GM19035 (cell line): ENCODE results near the gene SLC38A6.
"Not testable (repeated sequence)": the region's sequence is repeated elsewhere in the genome, so short reads cannot be mapped to it uniquely, and the experiment has no call there.

ENCODE experiments used
- ATAC-seq: cut with Tn5 transposase; IDR thresholded peaks from one replicate; pipeline ENCODE4 v1.9.1; 2021; ENCODE audit not compliant: unreplicated experiment

Gene SLC38A6

GRCh38 chr14:61048640-61049039 lies 67.6 kb downstream of the SLC38A6 start:
- no peak for ATAC-seq

DNA sequence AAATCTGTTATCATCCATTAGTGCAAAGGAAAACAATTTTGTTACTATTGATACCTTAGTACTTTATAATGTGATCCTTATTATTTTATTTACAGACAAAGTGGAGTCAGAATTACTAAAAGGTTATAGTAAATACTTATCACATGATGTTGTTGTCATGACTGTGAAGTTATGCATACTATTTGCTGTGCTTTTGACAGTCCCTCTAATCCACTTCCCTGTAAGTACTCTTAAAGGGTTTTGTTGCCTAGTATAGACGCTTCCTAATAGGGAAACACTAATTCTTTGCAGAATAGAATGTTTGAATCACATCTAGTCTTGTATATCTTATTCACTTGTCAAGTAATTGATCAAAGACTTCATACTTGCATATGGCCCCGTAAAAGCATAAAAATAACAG lies 69.4 kb downstream of the SLC38A6 start:
- ATAC-seq, result no peak

DNA sequence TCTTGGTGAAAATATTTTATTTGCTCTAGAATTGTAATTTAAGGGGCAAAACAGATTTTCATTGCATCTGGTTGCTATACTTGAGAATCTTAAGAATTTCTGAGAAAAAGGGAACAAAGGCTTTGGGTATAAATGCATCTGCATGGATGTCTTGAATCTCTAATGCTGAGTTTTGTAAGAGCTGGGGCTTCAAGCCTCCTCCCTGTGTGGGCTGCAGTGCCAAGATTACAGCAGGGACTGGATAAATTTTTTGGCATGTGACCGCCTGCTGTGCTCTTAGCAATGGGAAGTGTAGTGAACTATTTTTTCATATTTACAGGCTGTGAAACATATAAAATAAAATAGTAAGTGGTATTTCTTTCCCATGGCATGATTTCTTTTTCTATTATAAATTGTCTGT lies 70.0 kb downstream of the SLC38A6 start:
- ATAC-seq, result no peak

- ATAC-seq, result no peak
Measured at GRCh38 chr14:61051621-61052020, 70.6 kb downstream of the SLC38A6 start.

GRCh38 chr14:61063461-61063860 lies 82.4 kb downstream of the SLC38A6 start:
- ATAC-seq, result no peak

- ATAC-seq, result no peak
Measured at GRCh38 chr14:61064210-61064609, 83.2 kb downstream of the SLC38A6 start.

- no peak for ATAC-seq
Measured at GRCh38 chr14:61064856-61065255, 83.8 kb downstream of the SLC38A6 start.

- ATAC-seq, result no peak
Measured at GRCh38 chr14:61065656-61066055, 84.6 kb downstream of the SLC38A6 start.

DNA sequence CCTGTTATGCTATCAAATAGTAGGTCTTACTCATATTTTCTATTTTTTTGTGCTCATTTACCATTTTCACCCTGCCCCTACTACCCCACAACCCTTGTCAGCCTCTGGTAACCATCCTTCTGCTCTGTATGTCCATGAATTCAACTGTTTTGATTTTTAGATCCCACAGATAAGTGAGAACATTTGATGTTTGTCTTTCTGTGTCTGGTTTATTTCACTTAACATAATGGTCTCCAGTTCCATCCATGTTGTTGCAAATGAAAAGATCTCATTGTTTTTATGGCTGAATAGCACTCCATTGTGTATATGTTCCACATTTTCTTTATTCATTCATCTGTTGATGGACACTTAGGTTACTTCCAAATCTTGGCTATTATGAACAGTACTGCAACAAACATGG lies 91.4 kb downstream of the SLC38A6 start:
- ATAC-seq, result not testable (repeated sequence)

GRCh38 chr14:61074852-61075251 lies 93.8 kb downstream of the SLC38A6 start:
- ATAC-seq, result no peak

DNA sequence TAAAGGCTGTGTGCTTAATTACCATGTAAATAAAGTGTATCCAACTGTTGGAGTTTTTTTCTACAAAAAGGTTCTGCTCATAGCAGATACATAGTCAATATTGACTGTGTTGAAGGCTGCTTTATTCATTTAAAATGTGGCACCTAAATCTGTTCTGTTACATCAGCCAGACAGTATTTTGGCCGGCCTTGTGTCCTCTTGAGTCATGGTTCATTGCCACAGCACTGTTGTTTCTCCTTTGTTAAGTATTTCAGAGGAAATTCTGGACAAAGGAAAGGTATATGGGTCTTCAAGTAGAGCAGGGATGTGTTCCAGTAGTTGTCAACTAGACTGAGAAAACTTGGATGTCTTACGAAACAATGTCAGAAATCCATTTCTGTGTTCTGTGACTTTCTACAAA lies 95.5 kb downstream of the SLC38A6 start:
- ATAC-seq, result no peak

DNA sequence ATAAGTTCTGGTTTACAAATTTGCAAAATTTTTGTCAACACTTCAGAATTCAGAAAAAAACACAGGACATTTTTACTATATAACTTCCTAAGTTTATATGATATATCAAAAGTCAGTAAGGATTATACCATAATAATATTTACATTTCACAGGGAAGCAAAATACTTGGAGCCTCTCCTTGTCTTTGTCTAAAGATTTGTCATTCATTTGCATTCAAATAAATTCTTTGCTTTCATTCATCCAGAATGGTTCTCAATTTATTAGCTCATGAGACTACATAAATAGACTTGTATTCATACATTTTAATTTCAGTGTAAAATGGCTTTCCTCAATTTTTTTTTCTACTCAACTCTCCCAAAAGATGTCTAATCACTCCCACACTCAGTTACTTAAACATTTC lies 96.4 kb downstream of the SLC38A6 start:
- no peak for ATAC-seq

DNA sequence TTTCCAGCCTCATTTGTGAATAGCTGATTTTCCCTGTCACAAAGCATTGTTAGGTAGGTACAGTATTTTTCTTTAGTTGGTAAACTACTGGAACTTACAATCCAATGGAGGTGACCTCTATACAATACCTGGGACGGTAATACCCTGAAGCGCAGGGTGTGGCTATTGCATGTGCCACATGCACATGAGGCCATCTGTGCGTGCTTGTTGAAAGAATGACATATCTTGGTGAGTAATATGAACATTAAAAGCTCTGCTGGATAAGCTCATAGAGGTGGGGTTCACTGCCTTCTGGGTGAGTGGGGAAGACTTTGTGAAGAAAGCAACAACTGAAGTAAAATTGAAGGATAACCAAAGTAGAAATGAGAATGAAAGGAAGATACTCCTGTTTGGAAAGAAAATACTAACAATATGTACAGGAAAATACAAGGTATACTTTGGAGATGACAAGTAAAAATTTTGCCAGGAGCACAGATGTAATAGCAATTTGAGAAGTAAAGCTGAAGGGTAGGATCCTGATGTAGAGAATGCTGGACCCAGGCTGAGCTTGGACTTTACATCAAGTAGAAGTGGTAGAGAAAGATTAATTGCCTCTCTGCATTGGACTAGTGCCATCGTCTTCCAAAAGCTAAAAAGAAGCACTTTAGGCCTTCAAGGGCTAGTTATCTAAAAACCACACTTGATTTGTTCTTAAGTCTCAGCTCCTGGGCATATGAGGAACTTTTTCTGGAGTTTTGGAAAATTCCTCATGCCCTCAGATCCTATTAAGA lies 97.1 kb downstream of the SLC38A6 start:
- no peak for ATAC-seq

DNA sequence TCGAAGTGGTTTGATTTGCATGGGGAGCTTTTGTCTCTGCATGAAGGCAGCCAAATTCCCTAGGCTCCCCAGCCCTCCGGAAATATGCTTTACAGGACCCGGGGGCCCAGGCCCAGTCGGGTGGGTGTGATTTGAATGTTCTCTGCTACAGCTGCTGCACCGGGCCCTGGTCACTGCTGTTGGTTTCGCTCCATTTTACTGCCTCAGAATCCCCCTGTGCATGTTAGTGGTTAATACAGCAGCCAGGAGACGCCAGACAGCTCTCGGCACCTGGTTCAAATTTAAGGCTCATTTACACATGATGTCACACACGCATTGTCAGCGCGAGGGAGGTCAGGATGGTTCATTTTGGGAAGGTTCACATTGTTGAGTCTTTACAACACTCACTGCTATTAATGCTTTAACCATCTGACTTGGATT lies 99.6 kb downstream of the SLC38A6 start:
- peak; percentile 86 for ATAC-seq

DNA sequence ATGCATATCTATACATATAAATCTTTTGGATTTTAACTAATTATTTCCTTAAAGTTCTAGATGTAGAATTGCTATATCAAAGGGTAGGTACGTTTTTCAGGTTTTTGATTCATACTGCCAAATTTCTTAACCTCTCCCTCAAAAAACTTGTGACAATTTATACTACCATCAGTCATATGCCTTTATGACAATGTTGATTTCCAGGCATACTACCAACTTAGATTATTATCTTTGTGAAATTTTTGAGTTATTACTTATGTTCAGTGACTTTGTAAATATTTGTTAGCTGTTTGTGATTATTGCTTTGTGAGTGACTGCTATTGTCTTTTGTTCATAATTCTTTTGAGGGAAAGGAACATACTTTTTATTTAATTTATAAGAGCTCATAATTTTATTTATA lies 107.0 kb downstream of the SLC38A6 start:
- no peak for ATAC-seq

DNA sequence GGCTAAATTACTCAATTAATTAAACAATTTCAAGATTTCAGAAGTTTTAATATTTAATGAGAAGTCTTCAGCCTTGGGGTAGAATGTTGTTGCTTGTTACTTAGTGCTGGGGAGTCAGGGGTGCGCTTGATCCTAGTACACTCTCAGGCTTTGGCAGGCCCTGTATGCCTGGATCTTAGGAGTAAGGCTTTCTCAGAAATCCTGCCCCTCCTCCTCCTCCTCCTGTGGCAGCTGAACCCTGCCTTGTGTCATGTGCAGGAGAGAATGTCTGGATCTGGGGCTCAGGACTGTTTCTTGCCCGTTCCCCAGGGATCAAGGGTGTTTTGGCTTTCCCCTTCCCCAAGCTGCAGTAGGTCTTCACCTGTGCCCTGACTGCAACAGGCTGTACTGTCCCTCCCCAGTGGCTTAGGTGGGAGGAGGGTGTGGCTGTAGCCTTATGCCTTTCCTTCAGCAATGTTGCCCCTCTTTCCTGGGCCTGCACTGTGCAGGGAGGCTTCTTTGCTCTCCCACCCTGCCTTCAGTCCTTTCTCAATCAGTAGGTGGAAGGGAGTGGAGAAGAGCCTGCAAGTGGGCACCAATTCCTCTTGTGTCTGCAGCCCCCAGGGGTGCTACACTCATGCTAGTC lies 108.2 kb downstream of the SLC38A6 start:
- no peak for ATAC-seq

- peak; percentile 59 for ATAC-seq
Measured at GRCh38 chr14:61090432-61091216, 109.6 kb downstream of the SLC38A6 start.

GRCh38 chr14:61091657-61092273 lies 110.7 kb downstream of the SLC38A6 start:
- ATAC-seq, result no peak

- not testable (repeated sequence) for ATAC-seq
Measured at GRCh38 chr14:61098096-61098495, 117.1 kb downstream of the SLC38A6 start.

DNA sequence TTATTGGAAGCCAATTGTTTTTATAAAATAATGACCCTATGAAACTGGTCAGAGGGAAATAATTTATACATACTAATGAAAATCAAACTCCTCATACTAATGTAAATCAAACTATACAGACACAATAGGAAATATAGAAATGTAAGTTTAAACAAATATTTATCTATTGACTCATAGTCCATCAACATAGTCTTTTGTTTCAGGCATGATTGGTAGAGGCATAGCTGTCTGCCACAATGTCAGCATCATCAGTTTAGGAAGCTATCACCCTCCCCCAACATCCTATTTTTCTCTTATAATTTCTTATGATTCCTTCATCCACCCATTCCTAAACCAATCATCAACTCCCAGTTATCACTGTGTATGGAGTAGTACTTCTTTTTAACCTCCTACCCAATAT lies 117.7 kb downstream of the SLC38A6 start:
- no peak for ATAC-seq

DNA sequence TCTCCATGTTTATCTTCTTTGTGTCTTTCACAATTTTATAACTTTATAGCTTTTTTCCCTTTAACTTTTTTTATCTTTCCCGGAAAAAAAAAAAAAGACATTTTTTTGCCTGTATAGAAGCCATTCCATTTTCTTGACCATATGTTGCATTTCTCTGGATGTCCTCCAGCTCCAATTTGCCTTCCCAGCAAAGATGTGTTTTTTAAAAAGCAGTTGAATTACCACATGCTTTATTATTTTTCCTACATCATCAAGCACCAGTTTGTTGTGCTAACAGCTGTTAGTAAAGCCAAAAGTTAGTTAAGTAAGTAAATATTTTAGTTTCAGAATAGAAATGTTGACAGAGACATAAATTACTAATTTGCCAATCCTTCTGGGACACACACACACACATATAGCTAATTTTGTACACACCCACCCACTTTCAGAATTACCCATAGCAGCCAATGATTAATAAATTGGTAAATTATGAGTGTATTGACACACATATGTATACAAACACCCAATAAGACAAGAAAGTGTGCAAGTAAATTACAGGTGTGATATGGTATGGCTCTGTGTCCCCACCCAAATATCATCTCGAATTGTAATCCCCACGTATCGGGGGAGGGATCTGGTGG lies 118.3 kb downstream of the SLC38A6 start:
- ATAC-seq, result no peak
